Activated CD4-positive, alpha-beta T cell treated with anti-CD3 and anti-CD28 coated beads for 48 hours (primary cell): ENCODE data around the gene TATDN2.
"Not testable (repeated sequence)": the region's sequence is repeated elsewhere in the genome, so short reads cannot be mapped to it uniquely, and the experiment has no call there.

Experiments
- DNase-seq: peaks from one replicate; pipeline ENCODE4 v3.0.0-alpha.2; 2020

Gene TATDN2

DNA sequence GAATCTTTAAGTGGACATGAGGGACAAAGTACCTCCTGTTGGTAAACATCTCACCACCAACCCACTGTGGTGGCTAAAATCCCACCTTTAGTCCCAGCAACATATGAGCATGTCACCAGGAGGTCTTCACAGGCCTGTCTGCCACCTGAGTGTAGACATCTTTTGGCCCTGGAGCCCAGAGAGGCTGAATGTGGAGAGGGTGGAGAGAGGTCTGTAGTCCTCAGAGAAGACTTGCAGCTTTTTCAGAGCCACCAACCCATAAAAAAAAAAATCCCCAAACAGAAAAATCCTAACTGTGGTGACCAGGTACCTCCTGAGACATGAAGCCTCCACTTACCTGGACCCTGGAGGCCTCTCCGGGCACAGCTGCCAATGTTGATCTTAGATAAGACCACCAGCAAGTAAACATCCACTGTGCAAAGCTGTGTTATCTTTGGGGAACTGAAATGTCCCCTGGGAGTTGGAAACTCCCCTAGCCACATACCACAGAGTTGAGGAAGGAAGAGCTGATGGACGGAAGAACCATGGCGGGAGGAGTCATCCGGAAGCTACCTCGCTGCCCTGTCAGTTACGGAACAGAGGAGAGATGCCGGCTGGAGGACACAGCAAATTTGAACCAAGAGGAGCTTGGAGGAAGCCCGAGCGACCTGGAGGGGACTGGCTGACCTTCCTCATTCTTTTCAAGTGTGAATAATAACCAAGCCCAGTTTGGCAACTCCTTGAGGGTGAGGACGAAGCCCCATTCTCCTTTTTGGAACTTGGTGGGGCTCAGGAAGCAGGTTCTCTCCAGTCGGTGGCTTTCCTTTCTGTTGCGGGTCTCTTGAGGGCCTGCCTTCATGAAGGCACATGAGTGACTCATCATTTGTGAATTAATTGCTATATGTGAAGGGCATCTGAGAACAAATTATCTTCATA is 44.5 kb downstream of the TATDN2 start, which contains the start of gene GHRL:
TSS of gene GHRL (minus strand) at position 443 of the 915 bp plus-strand sequence. CDS start 2,767 bp downstream, outside the sequence.
- DNase-seq: no peak

DNA sequence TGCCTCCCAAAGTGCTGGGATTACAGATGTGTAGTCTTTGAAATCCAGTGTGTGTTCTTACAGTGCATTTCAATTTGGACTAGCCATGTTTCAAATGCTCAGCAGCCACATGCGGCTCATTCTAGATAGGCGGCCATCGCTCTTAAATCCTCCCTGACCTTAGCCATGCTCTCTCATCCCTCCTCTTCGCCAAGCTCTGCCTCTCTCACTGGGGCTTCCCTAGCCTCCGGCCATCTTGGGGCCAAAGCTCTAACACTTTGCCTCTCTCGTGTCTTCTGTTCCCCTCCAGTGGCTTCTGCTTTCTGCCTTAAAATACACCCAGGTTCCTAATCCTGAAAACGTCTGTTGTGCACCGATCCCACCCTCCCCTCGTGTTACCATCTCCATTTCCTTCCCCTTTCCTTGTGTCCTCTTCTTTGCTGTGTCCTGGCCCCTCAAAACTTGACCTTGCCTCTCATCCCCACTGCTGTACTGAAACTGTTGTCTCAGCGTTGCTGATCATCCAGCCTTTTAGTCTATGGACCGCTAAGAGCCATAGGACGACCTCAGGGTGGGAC is 45.8 kb downstream of the TATDN2 start:
- no peak for DNase-seq

DNA sequence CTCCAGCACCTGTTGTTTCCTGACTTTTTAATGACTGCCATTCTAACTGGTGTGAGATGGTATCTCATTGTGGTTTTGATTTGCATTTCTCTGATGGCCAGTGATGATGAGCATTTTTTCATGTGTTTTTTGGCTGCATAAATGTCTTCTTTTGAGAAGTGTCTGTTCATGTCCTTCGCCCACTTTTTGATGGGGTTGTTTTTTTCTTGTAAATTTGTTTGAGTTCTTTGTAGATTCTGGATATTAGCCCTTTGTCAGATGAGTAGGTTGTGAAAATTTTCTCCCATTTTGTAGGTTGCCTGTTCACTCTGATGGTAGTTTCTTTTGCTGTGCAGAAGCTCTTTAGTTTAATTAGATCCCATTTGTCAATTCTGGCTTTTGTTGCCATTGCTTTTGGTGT is 49.8 kb downstream of the TATDN2 start:
- not testable (repeated sequence) for DNase-seq

DNA sequence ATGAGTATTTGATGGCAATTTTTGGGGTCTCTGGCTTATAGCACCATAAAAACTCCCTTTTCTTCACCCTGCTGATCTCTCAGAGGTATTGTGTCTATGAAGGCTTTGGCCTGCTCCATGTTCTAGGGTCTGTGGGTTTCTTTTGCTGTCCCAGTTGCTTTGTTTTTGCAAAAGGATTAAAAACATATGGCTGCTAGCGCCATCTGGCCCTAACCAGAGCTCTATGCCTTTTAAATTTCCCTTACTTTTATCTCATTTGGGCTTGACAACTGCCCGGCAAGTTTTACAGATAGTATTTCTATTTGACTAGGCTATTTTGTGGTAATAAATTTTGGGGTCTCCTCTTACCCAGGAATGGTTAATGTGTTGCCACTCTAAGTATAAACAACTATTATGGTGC is 50.9 kb downstream of the TATDN2 start:
- DNase-seq: no peak

DNA sequence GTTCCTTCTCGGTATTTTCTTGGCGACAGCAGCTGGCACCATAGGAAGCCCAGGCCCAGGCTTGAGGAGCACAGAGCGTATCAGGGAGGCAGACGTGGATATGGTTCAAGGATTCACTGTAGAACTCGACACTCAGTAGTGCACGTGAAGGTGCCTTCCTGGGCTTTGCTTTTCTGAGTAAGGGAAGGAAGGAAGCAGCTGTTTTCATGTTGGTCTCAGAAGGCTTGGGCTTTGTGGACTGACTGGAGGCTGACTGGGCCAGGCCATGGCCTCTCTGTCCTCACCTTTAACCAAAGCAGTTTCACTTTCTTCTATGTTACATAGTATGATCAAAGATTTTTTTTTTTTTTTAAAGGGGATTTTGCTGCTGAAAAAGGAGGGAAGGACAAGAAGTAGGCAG is 51.4 kb downstream of the TATDN2 start:
- no peak for DNase-seq

DNA sequence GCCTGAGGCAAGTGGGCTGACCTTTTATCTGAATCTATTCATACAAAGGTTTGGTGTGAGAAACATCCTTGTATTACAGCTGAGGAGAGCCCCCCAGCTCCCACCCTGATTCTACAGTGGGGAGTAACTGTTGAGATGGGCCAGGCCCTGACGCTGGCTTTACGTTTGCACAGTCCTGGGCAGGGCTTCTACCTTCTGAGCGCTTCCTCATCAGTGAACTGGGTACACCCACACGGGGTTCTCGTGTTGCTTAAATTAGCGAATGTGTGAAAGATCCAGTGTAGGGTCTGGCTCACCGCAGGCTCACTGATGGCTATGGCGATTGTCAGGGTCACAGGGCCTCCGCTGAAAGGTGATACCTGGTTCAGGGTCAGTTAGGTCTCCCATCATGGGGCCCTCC is 51.8 kb downstream of the TATDN2 start:
- DNase-seq: no peak

DNA sequence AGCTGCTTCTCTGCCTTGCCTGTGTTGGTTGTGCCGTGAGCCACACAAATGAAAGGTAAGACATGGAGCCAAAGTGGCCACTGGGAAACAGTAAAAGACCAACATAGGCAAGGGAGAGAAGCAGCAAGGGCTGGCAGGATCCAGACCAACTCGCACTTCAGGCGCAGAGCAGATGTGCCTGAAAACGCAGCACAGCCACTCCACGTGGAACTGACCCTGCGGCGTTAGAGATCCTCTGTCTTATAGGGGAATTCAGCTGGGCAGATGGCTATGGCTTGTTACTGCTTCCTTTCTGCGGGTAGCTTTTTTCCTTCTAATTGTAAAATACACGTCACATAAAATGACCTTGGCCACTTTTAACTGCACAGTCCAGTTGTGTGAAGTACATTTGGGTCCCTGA is 54.8 kb downstream of the TATDN2 start:
- no peak for DNase-seq

DNA sequence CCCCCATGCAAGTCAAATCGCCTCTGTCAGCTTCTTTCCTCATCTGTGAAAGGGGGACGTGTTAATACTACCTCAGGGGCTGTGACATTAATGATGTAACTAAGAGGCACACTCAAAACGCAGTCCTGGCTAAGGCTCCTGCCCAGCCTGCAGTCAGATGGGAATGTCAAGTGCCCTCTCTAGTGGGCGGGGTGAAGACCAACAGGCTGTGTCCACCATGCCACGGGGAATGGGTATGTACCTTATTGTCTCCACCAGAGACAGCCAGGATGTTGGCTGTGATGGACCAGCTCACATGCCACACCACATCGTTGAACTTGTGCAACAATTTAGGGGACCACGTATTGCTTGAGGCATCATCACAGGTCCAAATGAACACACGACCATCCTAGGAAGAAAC is 55.5 kb downstream of the TATDN2 start:
- no peak for DNase-seq

DNA sequence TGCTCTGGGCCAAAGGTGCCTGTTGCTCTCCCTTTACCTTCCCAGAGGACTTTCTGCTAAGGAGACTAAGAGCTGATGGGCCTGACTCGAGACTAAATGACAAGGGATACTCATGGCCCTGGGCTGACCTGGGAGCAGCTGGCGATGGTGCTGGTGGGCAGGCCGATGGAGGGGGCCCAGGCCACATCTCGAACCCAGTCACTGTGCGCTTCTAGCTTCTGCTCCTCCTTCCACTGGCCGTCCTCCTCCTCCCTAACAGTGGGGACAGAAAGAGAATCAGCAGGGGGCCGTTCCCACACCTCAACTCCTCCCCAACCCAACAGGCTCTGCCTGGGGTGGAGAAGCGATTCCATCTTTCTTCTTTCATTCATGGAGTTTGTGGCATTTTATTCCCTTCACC is 56.6 kb downstream of the TATDN2 start:
- no peak for DNase-seq

DNA sequence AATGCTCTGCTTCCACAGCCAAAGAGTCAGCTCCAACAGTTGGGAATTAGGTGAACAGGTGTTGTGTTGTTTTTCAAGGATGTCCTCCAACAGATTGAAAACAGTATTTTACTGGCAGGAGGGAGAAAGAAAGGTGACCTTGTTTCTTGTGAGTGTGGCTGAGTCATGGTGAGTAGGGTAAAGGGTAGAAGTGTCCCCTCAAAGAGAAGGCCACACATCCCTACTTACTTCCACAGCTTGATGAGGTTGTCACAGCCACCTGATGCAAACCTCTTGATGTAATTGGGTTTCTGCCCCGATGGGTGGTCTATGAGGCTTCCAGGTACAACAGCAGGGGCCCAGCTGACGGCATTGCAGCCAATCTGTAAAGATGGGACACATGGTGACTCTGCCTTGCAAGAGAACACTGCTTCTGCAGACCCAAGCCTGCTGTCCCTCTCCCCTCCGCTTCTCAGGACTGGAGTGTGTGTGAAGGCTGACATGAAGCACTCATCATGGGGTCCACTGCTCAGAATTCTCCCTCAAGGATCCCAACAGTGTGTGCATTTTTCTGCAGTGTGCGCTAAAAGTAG is 57.2 kb downstream of the TATDN2 start:
- DNase-seq: no peak

DNA sequence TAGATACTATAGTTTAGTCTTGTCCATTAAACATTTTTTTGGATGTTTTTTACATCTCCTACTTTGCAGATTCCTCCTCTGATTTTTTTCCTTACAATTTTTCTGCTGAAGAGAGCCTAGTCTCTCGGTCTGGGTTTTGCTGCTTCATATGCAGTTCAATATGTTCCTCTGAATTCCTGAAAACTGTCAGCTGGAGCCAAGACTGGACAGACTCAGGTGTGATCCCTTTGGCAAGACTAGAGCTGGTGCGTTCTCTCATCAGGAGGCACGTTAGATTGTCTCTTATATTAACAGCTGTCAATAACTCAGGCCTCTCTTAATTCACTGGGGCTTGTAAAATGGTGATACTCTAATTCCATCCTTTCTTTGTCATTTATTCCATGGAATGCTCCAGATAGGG is 57.9 kb downstream of the TATDN2 start:
- DNase-seq: no peak

DNA sequence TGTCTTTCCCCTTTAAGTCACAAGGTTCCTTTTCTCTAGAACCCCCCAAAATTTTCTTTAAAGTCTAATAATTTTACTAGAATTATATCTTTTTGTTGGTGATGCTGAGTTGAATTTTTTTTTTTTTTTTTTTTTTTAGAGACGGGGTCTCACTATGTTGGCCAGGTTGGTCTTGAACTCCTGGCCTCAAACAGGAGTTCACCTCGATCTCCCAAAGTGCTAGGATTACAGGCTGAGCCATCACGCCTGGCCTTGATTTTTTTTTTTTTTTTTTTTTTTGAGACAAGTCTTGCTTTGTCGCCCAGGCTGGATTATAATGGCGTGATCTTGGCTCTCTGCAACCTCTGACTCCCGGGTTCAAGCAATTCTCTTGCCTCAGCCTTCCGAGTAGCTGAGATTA is 60.4 kb downstream of the TATDN2 start:
- no peak for DNase-seq

DNA sequence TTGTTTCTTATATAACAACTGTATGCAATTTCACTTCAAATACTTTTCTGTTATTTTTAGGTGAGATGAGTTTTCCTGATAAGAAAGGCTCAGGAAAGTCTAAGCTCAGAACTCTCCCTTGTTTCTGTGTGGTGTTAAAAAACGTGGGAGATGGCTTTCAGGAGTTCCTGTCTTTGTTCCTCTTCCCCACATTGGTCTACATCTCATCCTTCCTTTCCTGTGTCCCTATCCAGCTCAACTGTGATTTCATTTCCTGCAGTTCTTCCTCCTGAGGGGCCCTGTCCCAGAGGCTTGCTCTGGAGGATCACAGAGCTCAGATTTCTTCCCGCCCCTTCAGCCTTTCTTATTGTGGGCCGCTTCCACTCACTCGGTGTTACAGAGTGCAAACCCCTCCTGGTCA is 61.5 kb downstream of the TATDN2 start:
- no peak for DNase-seq

DNA sequence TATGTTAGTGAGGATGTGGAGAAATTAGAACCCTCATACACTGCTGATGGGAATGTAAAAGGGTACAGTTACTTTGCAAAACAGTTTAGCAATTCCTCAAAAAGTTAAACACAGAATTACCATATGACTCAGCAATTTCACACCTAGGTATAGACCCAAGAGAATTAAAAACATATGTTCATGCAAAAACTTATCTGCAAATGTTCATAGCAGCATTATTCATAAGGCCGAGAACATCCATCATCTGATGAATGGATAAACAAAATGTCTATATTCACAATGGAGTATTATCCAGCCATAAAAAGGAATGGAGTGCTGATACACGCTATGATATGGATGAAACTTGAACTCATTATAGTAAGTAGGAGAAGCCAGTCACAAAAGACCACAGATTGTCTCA is 62.3 kb downstream of the TATDN2 start:
- DNase-seq: no peak

DNA sequence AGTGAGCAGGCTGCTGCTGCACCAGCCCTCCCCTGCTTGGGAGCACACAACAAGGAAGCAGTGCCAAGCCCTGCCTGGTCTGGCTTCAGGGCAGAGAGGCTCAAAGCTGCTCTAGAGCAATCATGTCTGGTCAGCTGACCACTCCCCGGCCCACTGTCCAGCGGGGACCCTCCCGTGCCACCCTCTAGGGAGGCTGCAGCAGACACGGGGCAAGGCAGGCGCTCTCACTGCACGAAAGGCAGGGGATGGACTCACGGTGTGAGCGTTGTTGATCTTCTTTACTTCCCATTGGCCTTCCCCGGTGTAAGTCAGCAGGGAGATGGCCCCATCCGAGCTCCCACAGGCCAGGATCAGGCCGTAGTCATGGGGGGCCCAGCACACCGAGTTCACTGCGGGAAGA is 63.5 kb downstream of the TATDN2 start:
- DNase-seq: no peak

DNA sequence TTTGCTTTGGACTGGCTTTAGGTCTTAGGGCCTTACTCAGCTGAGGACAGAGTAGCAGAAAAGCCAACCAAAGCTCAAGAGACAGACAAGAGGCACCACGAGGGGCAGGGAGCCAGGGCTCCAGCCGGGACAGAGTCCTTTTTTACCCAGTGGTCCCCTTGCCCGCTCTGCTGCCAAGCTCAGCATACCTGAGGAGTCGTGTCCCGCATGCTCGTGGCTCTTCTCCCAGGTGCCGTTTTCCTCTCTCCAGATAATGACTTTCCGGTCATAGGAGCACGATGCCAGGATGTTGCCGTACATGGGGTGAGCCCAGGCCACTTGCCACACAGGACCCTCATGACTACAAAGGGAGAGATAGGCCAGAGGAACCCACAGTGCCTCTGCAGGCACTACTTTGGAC is 64.1 kb downstream of the TATDN2 start:
- no peak for DNase-seq

DNA sequence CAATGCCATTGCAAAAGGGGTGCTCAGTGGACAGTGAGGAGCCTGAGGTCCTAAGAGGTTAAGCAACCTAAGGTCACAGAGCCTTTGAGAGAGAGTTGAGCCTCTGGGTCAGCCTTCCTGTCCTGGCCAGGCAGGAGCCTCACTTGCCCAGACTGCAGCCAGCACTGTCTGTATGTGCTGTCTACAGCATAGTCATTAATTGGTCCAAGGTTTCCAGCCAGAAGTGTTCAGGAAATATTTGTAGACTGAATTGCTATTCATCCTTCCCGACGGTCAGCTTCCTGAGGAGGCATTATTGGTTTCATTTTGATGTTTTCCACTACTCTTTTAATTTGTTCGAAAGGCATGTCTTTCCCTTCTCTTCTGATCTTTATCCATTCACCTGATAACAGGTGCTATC is 64.6 kb downstream of the TATDN2 start:
- no peak for DNase-seq

DNA sequence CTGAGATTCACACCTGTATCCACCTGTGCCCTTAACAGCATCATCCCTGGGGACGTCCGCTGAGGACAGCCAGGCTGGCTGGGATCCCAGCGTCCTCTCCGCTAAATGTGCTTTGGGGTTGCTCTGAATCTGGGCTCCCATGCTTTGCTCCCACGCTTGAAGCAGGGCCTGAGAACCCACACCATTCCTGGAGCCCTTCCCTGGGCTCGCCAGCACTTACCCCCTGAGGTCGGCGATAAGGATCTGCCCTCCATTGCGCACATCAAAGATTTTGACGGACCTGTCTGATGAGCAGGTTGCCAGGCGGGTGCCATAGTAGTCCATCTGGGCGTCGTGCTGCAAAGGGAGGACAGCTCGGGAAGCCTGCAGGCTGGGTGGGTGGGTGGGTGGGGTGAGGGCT is 66.8 kb downstream of the TATDN2 start:
- no peak for DNase-seq

DNA sequence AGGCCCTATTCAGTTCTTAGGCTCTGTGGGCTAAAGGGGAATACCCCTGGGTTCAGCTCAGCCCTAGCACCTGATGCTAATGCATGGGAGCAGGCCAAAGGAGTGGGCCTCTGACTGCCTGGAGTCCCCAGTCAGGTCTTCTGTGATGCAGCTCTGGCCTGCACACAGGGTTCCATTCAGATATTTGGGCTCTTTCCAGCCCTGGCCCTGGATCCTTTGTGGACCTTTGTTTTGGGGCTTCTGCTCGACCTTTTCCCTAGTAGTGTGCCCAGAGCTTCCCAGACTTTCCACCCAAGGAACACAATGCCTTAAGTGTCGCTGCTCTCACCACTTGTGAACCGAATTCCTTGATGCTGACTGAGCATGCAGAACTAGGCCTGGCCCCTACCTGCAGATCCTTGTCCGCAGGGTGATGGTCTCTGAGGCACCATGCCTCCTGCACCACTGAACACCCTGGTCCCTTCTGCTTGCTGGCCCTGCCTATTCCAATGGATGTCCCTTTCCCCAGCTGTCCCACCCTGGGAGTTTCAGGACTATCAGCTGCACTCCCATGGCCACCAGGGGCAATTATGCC is 67.6 kb downstream of the TATDN2 start:
- DNase-seq: no peak

DNA sequence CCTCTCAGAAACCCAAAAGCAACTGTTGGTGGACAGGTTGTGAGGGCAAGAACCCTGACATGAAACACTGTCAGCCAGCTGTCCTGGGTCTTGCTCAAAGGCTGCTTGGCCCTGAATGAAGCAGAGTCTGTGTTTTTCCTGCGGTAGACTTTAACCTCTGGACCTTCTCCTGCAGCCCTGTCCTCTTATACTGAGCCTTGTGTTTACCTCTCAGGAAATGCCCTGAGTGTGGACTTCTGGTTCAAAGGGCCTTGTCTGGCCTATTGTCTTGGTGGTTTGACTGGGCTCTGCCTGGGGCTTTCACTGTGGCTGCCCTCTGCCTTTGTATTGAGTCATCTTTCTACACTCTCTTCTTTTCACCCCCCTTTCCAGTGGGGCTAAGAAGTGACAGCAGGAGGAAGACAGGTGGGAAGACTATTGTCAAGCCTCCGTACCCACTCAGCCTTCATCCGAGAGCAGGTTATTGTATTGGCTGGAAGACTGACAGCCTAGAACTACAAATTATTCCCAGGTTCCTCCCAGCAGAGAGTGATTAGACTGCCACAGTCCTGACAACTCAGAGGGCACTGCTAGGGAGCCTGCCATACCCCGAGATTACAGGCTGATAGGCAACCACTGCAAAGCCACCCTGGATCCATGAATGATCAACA is 69.2 kb downstream of the TATDN2 start:
- no peak for DNase-seq

DNA sequence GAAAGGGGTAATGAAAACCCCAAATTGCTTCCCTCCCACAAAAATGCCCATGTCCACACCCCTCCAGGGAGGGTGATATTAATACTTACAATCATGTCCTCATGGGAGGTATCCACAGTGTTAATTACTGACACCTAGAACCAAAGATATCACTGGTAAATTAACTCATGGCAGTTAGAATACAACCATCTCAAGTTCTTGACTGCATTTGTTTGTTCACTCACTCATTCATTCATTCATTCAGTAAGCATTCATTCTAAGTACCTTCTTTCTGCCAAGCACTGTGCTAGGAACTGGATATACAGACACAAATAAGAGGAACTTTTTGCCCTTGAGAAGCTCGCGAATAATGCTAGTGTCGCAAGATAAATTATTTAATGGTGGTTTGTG is 69.7 kb downstream of the TATDN2 start:
- no peak for DNase-seq

DNA sequence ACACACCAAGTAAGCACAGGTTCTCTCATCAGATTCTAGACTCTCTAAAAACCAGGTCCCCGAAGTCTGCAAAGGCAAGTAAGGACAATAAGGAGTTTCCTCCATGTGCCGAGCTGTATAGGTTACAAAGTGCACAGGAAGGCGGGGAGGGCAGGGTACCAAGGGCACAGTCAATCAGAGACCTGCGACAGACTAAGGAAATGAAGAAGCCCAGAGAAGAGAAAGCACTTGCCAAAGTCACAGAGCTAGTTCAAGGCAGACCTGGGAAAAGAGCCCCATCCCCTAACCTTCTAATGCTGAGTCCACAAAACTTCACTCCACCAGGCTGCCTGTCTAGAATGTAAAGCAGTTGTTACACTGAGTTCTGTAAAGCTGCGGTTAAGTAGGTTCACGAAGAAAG is 71.0 kb downstream of the TATDN2 start:
- DNase-seq: no peak

DNA sequence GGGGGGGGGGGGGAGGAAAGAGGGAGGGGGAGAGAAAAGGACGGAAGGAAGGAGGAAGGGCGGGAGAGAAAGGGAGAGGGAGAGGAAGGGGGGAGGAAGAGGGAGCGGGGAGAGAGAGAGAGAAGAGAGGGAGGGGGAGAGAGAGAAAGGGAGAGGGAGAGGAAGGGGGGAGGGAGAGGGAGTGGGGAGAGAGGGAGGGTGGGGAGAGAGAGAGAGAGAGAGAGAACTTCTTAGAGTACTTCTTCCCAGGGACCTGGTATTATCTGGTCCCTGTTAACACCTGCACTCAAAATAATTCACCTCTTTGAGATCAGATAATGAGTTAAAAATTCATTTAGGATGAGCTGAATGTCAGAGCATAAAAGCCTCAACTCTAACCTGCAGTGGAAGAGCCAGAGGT is 71.5 kb downstream of the TATDN2 start:
- DNase-seq: no peak

DNA sequence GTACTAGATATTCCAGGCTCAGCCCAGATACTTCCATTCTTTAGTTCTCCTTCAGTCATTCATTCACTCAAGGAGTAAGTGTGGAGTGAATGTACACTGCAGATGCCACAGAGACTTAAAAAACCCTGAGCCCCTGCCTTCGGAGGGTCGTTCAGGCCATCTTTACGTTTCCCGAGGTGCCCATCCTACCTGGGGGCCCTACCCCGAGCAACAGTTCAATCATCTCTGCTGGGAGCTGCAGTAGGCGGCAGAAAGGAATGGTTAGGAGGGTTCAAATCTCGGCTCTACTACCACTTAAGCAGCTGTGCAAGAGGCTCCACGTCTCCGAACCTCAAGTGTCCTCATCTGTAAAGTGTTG is 72.0 kb downstream of the TATDN2 start:
- DNase-seq: no peak
